HG03060 (cell line): ENCODE measurements around the gene PRLR.

Experiments used
- ATAC-seq: cut with Tn5 transposase; IDR thresholded peaks from one replicate; pipeline ENCODE4 v1.9.1; 2021; ENCODE audit warnings: low read depth, moderate number of reproducible peaks; ENCODE audit not compliant: unreplicated experiment

The PRLR gene

DNA sequence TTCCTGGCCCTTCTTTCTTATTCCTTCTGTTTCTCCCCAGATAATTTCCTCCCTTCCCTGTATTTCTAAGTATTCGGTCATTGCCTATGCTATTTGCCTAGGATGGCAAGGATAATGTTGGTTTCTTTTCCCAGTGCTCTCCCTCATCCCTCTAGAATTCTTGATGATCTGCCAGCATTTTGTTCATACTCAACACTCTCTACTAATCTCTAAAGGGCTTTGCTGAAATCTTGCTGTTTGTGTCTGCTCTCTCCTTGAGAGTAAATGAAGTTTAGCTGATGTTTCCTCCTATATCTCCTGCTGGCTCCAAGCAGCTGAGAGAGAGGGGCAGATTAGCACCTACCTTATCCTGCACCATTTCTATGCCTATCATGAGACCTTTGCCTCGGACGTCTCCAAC, 220.6 kb downstream of the PRLR start:
- no peak for ATAC-seq

DNA sequence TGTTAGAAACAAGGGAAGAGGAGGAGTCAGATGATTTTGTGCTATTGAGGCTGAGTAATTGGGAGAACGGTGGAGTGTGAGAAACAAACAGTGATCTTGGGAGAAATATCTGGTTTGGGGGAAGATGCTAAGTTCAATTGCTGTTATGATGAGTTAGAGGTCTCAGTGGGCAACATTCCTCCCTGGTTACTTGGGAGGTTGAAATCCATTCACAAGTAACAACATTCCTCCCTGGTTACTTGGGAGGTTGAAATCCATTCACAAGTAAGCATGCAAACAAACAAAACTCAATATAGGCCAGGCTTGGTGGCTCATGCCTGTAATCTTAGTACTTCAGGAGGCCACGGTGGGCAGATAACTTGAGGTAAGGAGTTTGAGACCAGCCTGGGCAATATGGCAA, 221.3 kb downstream of the PRLR start:
- ATAC-seq: no peak

DNA sequence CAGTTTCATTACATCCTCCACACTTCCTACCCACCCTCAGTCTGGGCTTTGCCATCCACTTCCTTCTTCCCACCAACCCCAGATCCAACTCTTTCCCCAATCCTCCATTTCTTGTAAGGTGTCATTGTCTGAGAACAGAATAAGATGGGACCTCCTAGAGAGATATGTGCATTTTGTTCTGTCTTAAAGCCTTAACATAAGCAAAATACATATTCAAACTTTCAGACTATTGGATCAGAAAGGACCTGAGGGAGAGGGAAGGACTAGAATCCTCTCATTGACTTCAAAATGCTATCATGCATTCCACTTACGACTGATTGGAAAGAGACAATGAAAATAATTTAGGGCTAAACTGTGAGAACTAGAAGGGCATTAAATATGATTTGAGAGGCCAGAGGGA, 225.5 kb downstream of the PRLR start:
- no peak for ATAC-seq

DNA sequence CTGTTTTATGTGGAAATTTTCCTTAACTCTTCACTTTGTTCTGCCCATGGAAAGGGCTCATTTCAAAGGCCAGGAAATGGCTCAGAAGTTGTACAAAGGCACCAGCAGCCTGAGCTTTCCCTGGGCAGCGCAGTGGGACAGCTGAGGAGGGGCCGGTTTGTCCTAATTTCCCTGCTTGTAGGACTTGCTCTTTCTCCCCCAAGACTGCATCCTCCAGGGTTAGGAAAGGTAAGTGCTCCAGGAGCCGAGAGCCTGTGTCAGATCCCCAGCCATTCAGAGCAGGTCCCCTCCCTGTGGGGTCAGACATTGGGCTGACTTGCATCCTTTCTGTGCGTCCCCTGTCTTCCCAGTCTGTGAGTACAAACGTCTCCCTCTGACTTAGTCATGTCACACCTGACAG, 226.1 kb downstream of the PRLR start:
- ATAC-seq: no peak

DNA sequence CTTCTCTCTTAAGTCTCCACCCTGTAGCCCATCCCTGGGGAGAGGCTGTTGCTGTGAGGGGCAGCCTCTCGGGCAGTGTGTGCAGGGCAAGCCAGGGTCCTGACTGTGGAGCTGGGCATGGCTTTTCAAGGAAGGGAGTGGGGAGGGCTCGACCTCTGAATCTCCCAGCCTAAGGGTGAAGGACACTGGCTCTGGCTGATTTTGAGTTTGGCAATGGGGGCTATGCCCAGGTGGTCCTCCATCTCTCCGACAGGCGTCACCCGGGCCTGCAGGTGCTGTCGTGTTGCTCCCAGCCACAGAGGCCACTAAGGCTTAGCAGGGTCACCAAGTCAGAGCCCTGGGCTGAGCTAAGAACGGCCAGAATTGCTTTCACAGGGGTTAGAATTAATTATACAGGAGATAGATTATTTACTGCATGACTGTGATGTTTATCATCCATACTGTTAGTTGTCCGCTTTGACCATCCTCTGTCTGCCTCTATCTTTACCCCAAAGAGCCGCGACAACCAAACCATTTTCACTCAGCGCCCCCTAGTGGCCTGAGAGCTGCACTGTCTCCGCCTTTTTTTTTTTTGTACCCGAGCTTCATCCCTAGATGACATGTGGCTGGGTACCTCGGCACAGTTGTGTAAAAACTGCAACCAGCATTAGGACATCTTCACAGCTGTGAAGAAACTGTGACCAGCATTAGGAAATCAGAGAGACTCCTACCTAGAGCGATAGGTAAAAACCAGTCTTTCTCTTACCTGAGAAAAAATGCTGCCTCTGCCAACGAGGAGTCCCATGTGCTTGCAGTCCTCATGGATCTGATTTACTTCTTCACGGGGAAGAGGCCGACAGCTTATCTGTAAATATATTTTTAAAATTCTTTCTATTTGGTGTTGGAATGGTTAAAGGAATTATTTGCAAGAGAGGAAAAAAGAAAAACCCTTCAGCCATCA, 227.0 kb downstream of the PRLR start:
- ATAC-seq: no peak

DNA sequence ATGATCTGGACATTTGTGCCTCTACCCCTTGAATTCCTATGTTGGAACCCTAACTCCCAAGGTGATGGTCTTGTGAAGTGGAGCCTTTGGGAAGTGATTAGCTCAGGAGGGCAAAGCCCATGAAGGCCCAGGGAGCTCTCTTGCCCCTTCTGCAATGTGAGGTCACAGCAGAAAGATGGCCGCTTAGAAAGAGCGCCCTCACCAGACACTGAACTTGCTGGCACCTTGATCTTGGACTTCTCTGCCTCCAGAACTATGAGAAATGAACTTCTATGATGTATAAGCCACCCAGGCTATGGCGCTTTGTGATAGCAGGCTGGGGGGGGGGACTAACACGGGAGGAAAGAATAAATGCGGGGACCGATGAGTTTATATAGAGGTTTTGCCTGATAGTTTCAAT, 227.8 kb downstream of the PRLR start:
- no peak for ATAC-seq

DNA sequence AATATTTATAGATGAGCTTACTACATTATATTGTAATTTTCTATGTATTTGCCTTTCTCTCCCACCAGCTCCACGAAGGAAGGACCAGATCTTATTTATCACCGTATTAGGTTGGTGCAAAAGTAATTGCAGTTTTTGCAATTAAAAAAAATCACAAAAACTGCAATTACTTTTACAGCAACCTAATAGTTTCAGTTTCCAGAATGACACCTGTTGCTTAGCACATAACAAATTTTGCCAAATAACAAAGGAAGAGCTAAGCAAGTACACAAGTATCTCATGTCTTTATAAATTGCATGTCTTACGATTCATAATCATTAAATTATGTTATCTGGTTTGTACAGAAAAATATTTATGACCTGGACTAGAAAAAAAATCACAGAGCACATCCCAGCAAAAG, 228.4 kb downstream of the PRLR start:
- ATAC-seq: no peak
